Ishikawa (cell line): Measurements from ENCODE around the gene FARS2.

Source experiments
- CEBPB ChIP-seq: IDR thresholded peaks from 2 replicates; pipeline ENCODE4 v1.6.1; 2012
- CREB1 ChIP-seq: IDR thresholded peaks from 2 replicates; pipeline ENCODE4 v1.6.1; 2012; ENCODE audit warnings: low read depth
- EGR1 ChIP-seq: IDR thresholded peaks from 2 replicates; pipeline ENCODE4 v1.6.1; 2012
- EP300 ChIP-seq: IDR thresholded peaks from 2 replicates; pipeline ENCODE4 v1.6.1; 2012; ENCODE audit warnings: borderline replicate concordance
- FOXM1 ChIP-seq: IDR thresholded peaks from 2 replicates; pipeline ENCODE4 v1.6.1; 2012; ENCODE audit warnings: low read depth, borderline replicate concordance
- MAX ChIP-seq: IDR thresholded peaks from 2 replicates; pipeline ENCODE4 v1.6.1; 2012
- NFIC ChIP-seq: IDR thresholded peaks from 2 replicates; pipeline ENCODE4 v1.6.1; 2012
- RAD21 ChIP-seq: IDR thresholded peaks from 2 replicates; pipeline ENCODE4 v1.6.1; 2012; ENCODE audit warnings: low read depth
- REST ChIP-seq: IDR thresholded peaks from 2 replicates; pipeline ENCODE4 v1.6.1; 2012; ENCODE audit warnings: low read depth, mild to moderate bottlenecking
- TAF1 ChIP-seq: IDR thresholded peaks from 2 replicates; pipeline ENCODE4 v1.6.1; 2012; ENCODE audit warnings: low read depth, mild to moderate bottlenecking
- TCF12 ChIP-seq: IDR thresholded peaks from 2 replicates; pipeline ENCODE4 v1.6.1; 2012; ENCODE audit warnings: low read depth
- TEAD4 ChIP-seq: IDR thresholded peaks from 2 replicates; pipeline ENCODE4 v1.6.1; 2012
- USF1 ChIP-seq: IDR thresholded peaks from 2 replicates; pipeline ENCODE4 v1.6.1; 2012
- YY1 ChIP-seq: IDR thresholded peaks from 2 replicates; pipeline ENCODE4 v1.6.1; 2012; ENCODE audit warnings: low read depth
- ZBTB7A ChIP-seq: IDR thresholded peaks from 2 replicates; pipeline ENCODE4 v1.6.1; 2012; ENCODE audit warnings: low read depth

FARS2 gene

GRCh38 chr6:5275497-5275896 is 14.2 kb downstream of the FARS2 start:
- no peak for TF ChIP-seq EGR1
- TF ChIP-seq TCF12 = no peak
- no peak for TF ChIP-seq RAD21
- no peak for TF ChIP-seq CREB1
- no peak for TF ChIP-seq NFIC
- TF ChIP-seq TEAD4 = no peak
- TF ChIP-seq REST = no peak
- TF ChIP-seq MAX = no peak
- TF ChIP-seq FOXM1 = no peak
- TF ChIP-seq YY1 = no peak
- no peak for TF ChIP-seq USF1
- no peak for TF ChIP-seq CEBPB
- TF ChIP-seq ZBTB7A = no peak
- no peak for TF ChIP-seq EP300
- TF ChIP-seq TAF1 = no peak

- TF ChIP-seq RAD21 (no peak), CREB1 (no peak), TEAD4 (no peak), CEBPB (no peak), MAX (no peak), TAF1 (no peak), EGR1 (no peak), USF1 (no peak), TCF12 (no peak), FOXM1 (no peak), NFIC (no peak)
These were observed 15.3 kb downstream of the FARS2 start for GRCh38 chr6:5276581-5276980.

- TF ChIP-seq USF1 (no peak), TEAD4 (no peak), TAF1 (no peak), CREB1 (no peak), EGR1 (no peak), NFIC (no peak), TCF12 (no peak), YY1 (no peak), FOXM1 (no peak), MAX (no peak), CEBPB (no peak), EP300 (no peak)
These were observed 16.3 kb downstream of the FARS2 start for GRCh38 chr6:5277589-5277988.

- TF ChIP-seq EGR1 = no peak
- no peak for TF ChIP-seq TAF1
- no peak for TF ChIP-seq FOXM1
- no peak for TF ChIP-seq TCF12
- TF ChIP-seq ZBTB7A = no peak
- TF ChIP-seq EP300 = no peak
These were observed 16.7 kb downstream of the FARS2 start for GRCh38 chr6:5278047-5278446.

GRCh38 chr6:5278565-5279120 is 17.3 kb downstream of the FARS2 start:
- no peak for TF ChIP-seq EGR1
- TF ChIP-seq TEAD4 = no peak
- TF ChIP-seq REST = no peak
- TF ChIP-seq CEBPB = no peak
- no peak for TF ChIP-seq NFIC
- TF ChIP-seq TCF12 = no peak
- no peak for TF ChIP-seq CREB1
- no peak for TF ChIP-seq EP300
- no peak for TF ChIP-seq MAX
- TF ChIP-seq USF1 = no peak
- TF ChIP-seq RAD21 = no peak
- TF ChIP-seq TAF1 = no peak
- no peak for TF ChIP-seq YY1
- no peak for TF ChIP-seq FOXM1
- no peak for TF ChIP-seq ZBTB7A
